ENCODE measurements around the gene ANO6. TPM values are rescaled to one million over a fixed set of nuclear protein-coding genes. Genes with fewer than 3 reads are reported as not detected.
A peak's percentile ranks its signal among the peaks of the same experiment; 100 is the strongest.

The ANO6 gene
- total RNA-seq, 2 donors from 2014 or later, result 114 to 139 TPM

- no peaks in the 10 kb centered on the region for H3K36me3 ChIP-seq
- no peaks in the 10 kb centered on the region for H3K27me3 ChIP-seq (replicated peaks; ENCODE audit: insufficient read depth)
- H3K27ac ChIP-seq, result peak overlapping the region; percentile 81 to 90
Observed at GRCh38 chr12:45302621-45303369, 86.9 kb downstream of the ANO6 start.

GRCh38 chr12:45303945-45304344, 88.0 kb downstream of the ANO6 start:
- TF ChIP-seq CTCF (IDR thresholded peaks at IDR 0.05), result no peak
- Histone ChIP-seq H3K4me1 (ENCODE audit: control insufficient read depth in 1 of 2, low read depth in 2 of 2) (peaks cover 68 to 99% of the 10 kb centered on the region in 2 donors), H3K27me3 (replicated peaks; ENCODE audit: insufficient read depth) (no peaks in the 10 kb centered on the region), H3K4me3 (peak overlapping the region; percentile 36), H3K27ac (peak overlapping the region; percentile 81 to 90), H3K36me3 (no peaks in the 10 kb centered on the region), H3K9me3 (no peaks in the 10 kb centered on the region)
- ATAC-seq (ENCODE audit: insufficient number of reproducible peaks, low FRiP score, low read depth) (no peak), DNase-seq (ENCODE audit: low spot score) (no peak)

More at GRCh38 chr12:45302621-45303369, 86.9 kb downstream of the ANO6 start:
- Histone ChIP-seq H3K9me3 (no peaks in the 10 kb centered on the region), H3K4me1 (ENCODE audit: control insufficient read depth in 1 of 2, low read depth in 2 of 2) (peaks cover 75 to 100% of the 10 kb centered on the region in 2 donors), H3K4me3 (no peak overlapping the region)
- no peak for DNase-seq (ENCODE audit: low spot score)
- TF ChIP-seq CTCF (IDR thresholded peaks at IDR 0.05), result no peak
- no peak for ATAC-seq (ENCODE audit: insufficient number of reproducible peaks, low FRiP score, low read depth)

GRCh38 chr12:45304514-45305178, 88.8 kb downstream of the ANO6 start:
- H3K4me1 ChIP-seq (ENCODE audit: control insufficient read depth in 1 of 2, low read depth in 2 of 2), result peaks cover 68 to 99% of the 10 kb centered on the region in 2 donors

GRCh38 chr12:45305907-45306306, 90.0 kb downstream of the ANO6 start:
- TF ChIP-seq CTCF (IDR thresholded peaks at IDR 0.05), result no peak
- Histone ChIP-seq H3K4me1 (ENCODE audit: control insufficient read depth in 1 of 2, low read depth in 2 of 2) (peaks cover 71 to 99% of the 10 kb centered on the region in 2 donors), H3K27ac (peak overlapping the region; percentile 36 to 90), H3K9me3 (no peaks in the 10 kb centered on the region), H3K36me3 (no peaks in the 10 kb centered on the region), H3K27me3 (replicated peaks; ENCODE audit: insufficient read depth) (no peaks in the 10 kb centered on the region), H3K4me3 (no peak overlapping the region)
- no peak for DNase-seq (ENCODE audit: low spot score)
- no peak for ATAC-seq (ENCODE audit: insufficient number of reproducible peaks, low FRiP score, low read depth)

More at GRCh38 chr12:45304514-45305178, 88.8 kb downstream of the ANO6 start:
- DNase-seq (ENCODE audit: low spot score) (no peak), ATAC-seq (ENCODE audit: insufficient number of reproducible peaks, low FRiP score, low read depth) (peak; percentile 66)
- peak overlapping the region; percentile 81 to 90 for H3K27ac ChIP-seq
- no peaks in the 10 kb centered on the region for H3K27me3 ChIP-seq (replicated peaks; ENCODE audit: insufficient read depth)
- no peak for TF ChIP-seq CTCF (IDR thresholded peaks at IDR 0.05)
- H3K4me3 ChIP-seq, result peak overlapping the region; percentile 36
- no peaks in the 10 kb centered on the region for H3K9me3 ChIP-seq
- no peaks in the 10 kb centered on the region for H3K36me3 ChIP-seq
